ENCODE results near the gene CEP63. TPM values are rescaled to one million over a fixed set of nuclear protein-coding genes. Genes with fewer than 3 reads are reported as not detected.

The CEP63 gene
- total and polyA plus RNA-seq, 2 experiments from 2014 or later: 15.8 to 237 TPM

DNA sequence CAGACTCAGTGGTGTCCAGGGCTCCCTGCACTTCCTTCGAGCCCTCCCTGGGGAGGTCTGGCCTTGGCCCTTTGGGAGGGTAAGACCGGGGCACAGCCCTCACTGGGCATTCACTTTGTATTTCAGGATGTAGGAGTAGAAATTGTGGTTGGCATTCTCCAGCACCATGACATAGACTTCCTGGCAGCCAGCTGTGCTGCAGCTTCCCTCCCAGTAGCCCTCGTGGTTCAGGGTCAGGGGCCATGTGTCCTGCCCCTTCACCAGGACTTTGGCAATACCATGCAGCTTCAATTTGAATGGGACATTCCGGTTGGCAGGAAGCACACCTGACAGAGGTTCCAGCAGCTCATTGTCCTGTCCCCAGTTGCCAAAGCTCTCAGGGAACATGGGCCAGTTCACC is 117.6 kb downstream of the CEP63 start:
- Histone ChIP-seq H3K36me3 (replicated peaks; ENCODE audit: insufficient read depth, low read depth) (no peaks in the 10 kb centered on the region), H3K27me3 (peaks cover 8% of the 10 kb centered on the region), H3K4me2 (no peak overlapping the region), H2AFZ (no peak overlapping the region), H3K9me2 (replicated peaks; ENCODE audit: insufficient read depth) (no peaks in the 10 kb centered on the region), H4K20me1 (ENCODE audit: insufficient read depth, poor library complexity, severe bottlenecking) (no peaks in the 10 kb centered on the region), H3K79me2 (no peaks in the 10 kb centered on the region), H3K27ac (no peak overlapping the region), H3K4me1 (ENCODE audit: insufficient read depth) (peaks cover 9% of the 10 kb centered on the region), H3K4me3 (no peak overlapping the region), H3K9me3 (ENCODE audit: low read depth) (no peaks in the 10 kb centered on the region)
- 93% methylated on average over 4 of the region's 4 CpGs for WGBS (ENCODE audit: low lambda C conversion rate, missing lambda C conversion rate)
- DNase-seq (ENCODE audit: low spot score): no peak
- no peak for TF ChIP-seq EZH2phosphoT487 (IDR thresholded peaks at IDR 0.05; ENCODE audit: low read depth, severe bottlenecking, unreplicated experiment)
- no peak for TF ChIP-seq EZH2 (IDR thresholded peaks at IDR 0.05; ENCODE audit: borderline replicate concordance)
- TF ChIP-seq, protein P1, sequence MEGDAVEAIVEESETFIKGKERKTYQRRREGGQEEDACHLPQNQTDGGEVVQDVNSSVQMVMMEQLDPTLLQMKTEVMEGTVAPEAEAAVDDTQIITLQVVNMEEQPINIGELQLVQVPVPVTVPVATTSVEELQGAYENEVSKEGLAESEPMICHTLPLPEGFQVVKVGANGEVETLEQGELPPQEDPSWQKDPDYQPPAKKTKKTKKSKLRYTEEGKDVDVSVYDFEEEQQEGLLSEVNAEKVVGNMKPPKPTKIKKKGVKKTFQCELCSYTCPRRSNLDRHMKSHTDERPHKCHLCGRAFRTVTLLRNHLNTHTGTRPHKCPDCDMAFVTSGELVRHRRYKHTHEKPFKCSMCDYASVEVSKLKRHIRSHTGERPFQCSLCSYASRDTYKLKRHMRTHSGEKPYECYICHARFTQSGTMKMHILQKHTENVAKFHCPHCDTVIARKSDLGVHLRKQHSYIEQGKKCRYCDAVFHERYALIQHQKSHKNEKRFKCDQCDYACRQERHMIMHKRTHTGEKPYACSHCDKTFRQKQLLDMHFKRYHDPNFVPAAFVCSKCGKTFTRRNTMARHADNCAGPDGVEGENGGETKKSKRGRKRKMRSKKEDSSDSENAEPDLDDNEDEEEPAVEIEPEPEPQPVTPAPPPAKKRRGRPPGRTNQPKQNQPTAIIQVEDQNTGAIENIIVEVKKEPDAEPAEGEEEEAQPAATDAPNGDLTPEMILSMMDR (IDR thresholded peaks at IDR 0.05; ENCODE audit: poor library complexity): no peak

DNA sequence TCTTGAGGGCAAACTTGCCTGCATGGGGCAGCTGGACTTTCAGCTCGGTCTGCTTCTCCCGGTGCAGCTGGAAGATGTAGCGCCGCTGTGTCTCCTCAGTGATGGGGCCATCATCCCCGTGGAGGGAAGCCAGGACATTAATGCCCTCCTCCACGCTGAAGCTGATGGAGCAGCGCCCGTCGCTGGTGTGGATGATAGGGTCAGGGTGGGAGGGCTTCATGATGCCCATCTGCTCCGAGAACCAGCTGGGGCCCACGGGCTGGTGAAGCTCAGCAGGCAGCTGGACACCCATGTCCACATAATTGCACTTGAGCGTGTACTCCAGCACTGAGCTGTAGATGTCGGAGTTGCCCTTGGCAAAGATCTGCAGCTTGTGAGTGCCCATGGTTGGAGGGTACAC is 118.1 kb downstream of the CEP63 start:
- Histone ChIP-seq H4K20me1 (ENCODE audit: insufficient read depth, poor library complexity, severe bottlenecking) (no peaks in the 10 kb centered on the region), H3K4me2 (no peak overlapping the region), H2AFZ (no peak overlapping the region), H3K27me3 (peaks cover 8% of the 10 kb centered on the region), H3K4me3 (no peak overlapping the region), H3K9me2 (replicated peaks; ENCODE audit: insufficient read depth) (no peaks in the 10 kb centered on the region), H3K27ac (no peak overlapping the region), H3K4me1 (ENCODE audit: insufficient read depth) (peaks cover 9% of the 10 kb centered on the region), H3K36me3 (replicated peaks; ENCODE audit: insufficient read depth, low read depth) (no peaks in the 10 kb centered on the region), H3K9me3 (ENCODE audit: low read depth) (no peaks in the 10 kb centered on the region), H3K79me2 (no peaks in the 10 kb centered on the region)
- no peak for DNase-seq (ENCODE audit: low spot score)
- WGBS (ENCODE audit: low lambda C conversion rate, missing lambda C conversion rate): 92% methylated on average over 13 of the region's 13 CpGs
- TF ChIP-seq EZH2phosphoT487 (IDR thresholded peaks at IDR 0.05; ENCODE audit: low read depth, severe bottlenecking, unreplicated experiment) (no peak), EZH2 (IDR thresholded peaks at IDR 0.05; ENCODE audit: borderline replicate concordance) (no peak)
- TF ChIP-seq, protein P1 (IDR thresholded peaks at IDR 0.05; ENCODE audit: poor library complexity): no peak

DNA sequence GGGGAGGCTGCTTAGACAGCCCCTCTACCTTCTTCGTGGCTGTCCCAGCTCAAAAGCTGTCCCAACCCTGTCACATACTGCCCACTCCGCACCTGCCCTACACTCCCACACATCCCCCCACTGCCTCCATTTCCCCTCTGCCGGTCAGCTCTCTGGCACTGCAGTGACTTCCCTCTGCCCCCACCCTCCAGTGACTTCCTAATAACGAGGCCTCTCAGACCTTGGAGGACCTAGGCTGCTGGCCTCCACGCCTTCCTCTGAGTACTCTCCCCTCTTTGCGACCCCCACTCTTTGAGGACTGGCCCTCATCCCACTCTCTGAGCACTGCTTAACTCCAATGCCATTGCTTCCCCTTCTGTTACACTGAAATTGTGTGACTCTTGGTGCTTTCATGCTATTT is 119.7 kb downstream of the CEP63 start:
- H4K20me1 ChIP-seq (ENCODE audit: insufficient read depth, poor library complexity, severe bottlenecking): no peaks in the 10 kb centered on the region
- WGBS (ENCODE audit: low lambda C conversion rate, missing lambda C conversion rate): 92% methylated on average over 6 of the region's 6 CpGs
- no peaks in the 10 kb centered on the region for H3K79me2 ChIP-seq
- H3K27me3 ChIP-seq: peaks cover under 1% of the 10 kb centered on the region
- no peaks in the 10 kb centered on the region for H3K9me2 ChIP-seq (replicated peaks; ENCODE audit: insufficient read depth)
- no peak overlapping the region for H3K27ac ChIP-seq
- no peak overlapping the region for H2AFZ ChIP-seq
- peaks cover 9% of the 10 kb centered on the region for H3K4me1 ChIP-seq (ENCODE audit: insufficient read depth)
- no peaks in the 10 kb centered on the region for H3K9me3 ChIP-seq (ENCODE audit: low read depth)
- H3K4me2 ChIP-seq: no peak overlapping the region
- TF ChIP-seq, protein P1 (IDR thresholded peaks at IDR 0.05; ENCODE audit: poor library complexity): no peak
- TF ChIP-seq EZH2 (IDR thresholded peaks at IDR 0.05; ENCODE audit: borderline replicate concordance): no peak
- no peak for TF ChIP-seq EZH2phosphoT487 (IDR thresholded peaks at IDR 0.05; ENCODE audit: low read depth, severe bottlenecking, unreplicated experiment)
- H3K4me3 ChIP-seq: no peak overlapping the region
- DNase-seq (ENCODE audit: low spot score): no peak
- no peaks in the 10 kb centered on the region for H3K36me3 ChIP-seq (replicated peaks; ENCODE audit: insufficient read depth, low read depth)

Data from hepatocyte (in vitro differentiated cells).